PC-9 (cell line): ENCODE results near the gene PTGDS. TPM values are rescaled to one million over a fixed set of nuclear protein-coding genes. Genes with fewer than 3 reads are reported as not detected.

Experiments used
- BruUV-seq: library from RNA; stranded (reverse); fragments of 400-500 nt; replicated peaks from 2 replicates; lab custom pipeline; 2021; lab: Mats Ljungman, UMichigan
- CTCF ChIA-PET: fragments of 300-600 bp; sonication (Branson Sonifier 250); formaldehyde crosslinking; loops from one replicate; lab custom pipeline; 2022; ENCODE audit warnings: antibody characterized with exemption; lab: Charles Lee
- POLR2A ChIA-PET: fragments of 300-600 bp; sonication (Branson Sonifier 250); formaldehyde crosslinking; loops from one replicate; lab custom pipeline; 2022; ENCODE audit warnings: antibody characterized with exemption; ENCODE audit not compliant: unreplicated experiment; lab: Charles Lee
- DNase-seq, 2 experiments: peaks; one replicate each; pipeline versions ENCODE4 v3.0.0 to v3.0.0-alpha.2; 2015 to 2022; ENCODE audit warnings: mixed read lengths in 1 of 2
- H2AFZ ChIP-seq: fragments of 200-600 bp; sonication (generic); 2 replicates; pipeline ENCODE4 v1.8.1; 2017; ENCODE audit warnings: antibody characterized with exemption
- H3F3A ChIP-seq: fragments of 200-600 bp; sonication (generic); 2 replicates; pipeline ENCODE4 v1.8.1; 2017; ENCODE audit warnings: antibody characterized with exemption, mild to moderate bottlenecking, low read depth; ENCODE audit not compliant: insufficient read depth
- H3K27ac ChIP-seq: fragments of 200-600 bp; sonication (generic); 2 replicates; pipeline ENCODE4 v1.6.1; 2016; ENCODE audit warnings: mixed run types
- H3K27me3 ChIP-seq: fragments of 200-600 bp; sonication (generic); 2 replicates; pipeline ENCODE4 v1.6.1; 2016; ENCODE audit warnings: low read depth, mixed run types; ENCODE audit not compliant: insufficient read depth
- H3K36me3 ChIP-seq: fragments of 200-600 bp; sonication (generic); 2 replicates; pipeline ENCODE4 v1.6.1; 2016; ENCODE audit warnings: low read depth, mixed run types
- H3K4me1 ChIP-seq: fragments of 200-600 bp; sonication (generic); replicated peaks from 2 replicates; pipeline ENCODE4 v1.6.1; 2016; ENCODE audit warnings: mixed run types; ENCODE audit not compliant: insufficient read depth
- H3K4me2 ChIP-seq: fragments of 200-600 bp; sonication (generic); 2 replicates; pipeline ENCODE4 v1.6.1; 2017; ENCODE audit warnings: mixed run types
- H3K4me3 ChIP-seq: fragments of 200-600 bp; sonication (generic); 2 replicates; pipeline ENCODE4 v1.6.1; 2016; ENCODE audit warnings: mixed run types
- H3K79me2 ChIP-seq: fragments of 200-600 bp; sonication (generic); 2 replicates; pipeline ENCODE4 v1.6.1; 2017; ENCODE audit warnings: low read depth, mixed run types
- H3K9me2 ChIP-seq: fragments of 200-600 bp; sonication (generic); 2 replicates; pipeline ENCODE4 v1.8.1; 2017; ENCODE audit warnings: mild to moderate bottlenecking; ENCODE audit not compliant: insufficient read depth
- H3K9me3 ChIP-seq: fragments of 200-600 bp; sonication (generic); 2 replicates; pipeline ENCODE4 v1.8.1; 2016; ENCODE audit warnings: low read depth; ENCODE audit not compliant: insufficient read depth
- H4K20me1 ChIP-seq: fragments of 200-600 bp; sonication (generic); 2 replicates; pipeline ENCODE4 v1.8.1; 2017; ENCODE audit not compliant: insufficient read depth
- EZH2 ChIP-seq: fragments of 200-600 bp; sonication (generic); IDR thresholded peaks from 2 replicates; pipeline ENCODE4 v1.8.0; 2017; ENCODE audit warnings: antibody characterized with exemption, low read depth
- intact Hi-C: fragments of 100-400 bp; cut with micrococcal nuclease; formaldehyde crosslinking; loops from one replicate; pipeline ENCODE4 v1.10.0; 2022; ENCODE audit not compliant: unreplicated experiment
- total RNA-seq: library from RNA; stranded (reverse); gene quantifications from 2 replicates; pipeline ENCODE4 v1.2.3, GENCODE V29; 2021
- TF ChIP-seq, protein P1 (sequence below): fragments of 200-600 bp; sonication (generic); conservative IDR thresholded peaks from 2 replicates; pipeline ENCODE4 v1.6.1; 2017; ENCODE audit warnings: mixed run types, antibody characterized with exemption, mild to moderate bottlenecking, moderate library complexity

Gene PTGDS
- total RNA-seq, 1 experiment from 2014 or later: 1.7 TPM

DNA sequence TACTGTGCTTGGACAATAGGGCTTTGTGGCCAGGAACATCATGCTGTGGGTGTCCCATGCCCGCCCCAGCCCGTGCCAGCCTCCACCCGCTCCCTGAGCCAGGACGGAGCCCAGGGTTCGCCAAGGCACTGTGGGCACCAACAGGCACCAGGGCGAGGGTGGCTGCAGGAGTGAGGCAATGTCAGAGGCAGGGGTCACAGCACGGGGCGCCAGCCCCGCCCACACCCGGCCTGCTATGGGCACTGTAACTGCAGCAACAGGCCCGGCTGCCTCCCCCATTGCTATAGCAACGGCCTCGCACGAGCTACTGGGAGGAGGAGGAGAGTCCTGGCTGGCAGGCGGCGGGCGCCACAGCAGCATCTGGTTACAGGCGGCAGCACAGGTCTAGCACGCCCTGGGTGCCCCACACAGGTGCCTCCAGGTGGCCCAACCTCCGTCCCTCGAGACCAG lies 48.2 kb downstream of the PTGDS start:
- intact Hi-C loops: loop anchor here (5.0 kb wide), 1 partner anchor 178 kb away; the partner anchor contains the start of gene PHPT1
- H3K4me3 ChIP-seq: no peak overlapping the region
- H3K9me3 ChIP-seq: no peaks in the 10 kb centered on the region
- H3F3A ChIP-seq: peaks cover 11% of the 10 kb centered on the region; the same call in 1 of the 2 replicates
- ChIA-PET CTCF (interaction anchor here (0.6 to 1.1 kb wide), 3 partner anchors 10 to 202 kb away, joined by 3 to 5 read pairs (median 3); partner anchors contain the start of gene RNF224), POLR2A (interaction anchor here (0.6 to 0.7 kb wide), 2 partner anchors 32 to 33 kb away, joined by 6 to 18 read pairs; partner anchors contain the start of gene PAXX)
- peak in 1 of 2 experiments; percentile 86 for DNase-seq
- TF ChIP-seq EZH2: no peak
- TF ChIP-seq, protein P1, sequence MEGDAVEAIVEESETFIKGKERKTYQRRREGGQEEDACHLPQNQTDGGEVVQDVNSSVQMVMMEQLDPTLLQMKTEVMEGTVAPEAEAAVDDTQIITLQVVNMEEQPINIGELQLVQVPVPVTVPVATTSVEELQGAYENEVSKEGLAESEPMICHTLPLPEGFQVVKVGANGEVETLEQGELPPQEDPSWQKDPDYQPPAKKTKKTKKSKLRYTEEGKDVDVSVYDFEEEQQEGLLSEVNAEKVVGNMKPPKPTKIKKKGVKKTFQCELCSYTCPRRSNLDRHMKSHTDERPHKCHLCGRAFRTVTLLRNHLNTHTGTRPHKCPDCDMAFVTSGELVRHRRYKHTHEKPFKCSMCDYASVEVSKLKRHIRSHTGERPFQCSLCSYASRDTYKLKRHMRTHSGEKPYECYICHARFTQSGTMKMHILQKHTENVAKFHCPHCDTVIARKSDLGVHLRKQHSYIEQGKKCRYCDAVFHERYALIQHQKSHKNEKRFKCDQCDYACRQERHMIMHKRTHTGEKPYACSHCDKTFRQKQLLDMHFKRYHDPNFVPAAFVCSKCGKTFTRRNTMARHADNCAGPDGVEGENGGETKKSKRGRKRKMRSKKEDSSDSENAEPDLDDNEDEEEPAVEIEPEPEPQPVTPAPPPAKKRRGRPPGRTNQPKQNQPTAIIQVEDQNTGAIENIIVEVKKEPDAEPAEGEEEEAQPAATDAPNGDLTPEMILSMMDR: no peak
- no peaks in the 10 kb centered on the region for H3K9me2 ChIP-seq
- H3K4me1 ChIP-seq: peaks cover 8% of the 10 kb centered on the region; the same call in 1 of the 2 replicates
- no peaks in the 10 kb centered on the region for H3K79me2 ChIP-seq
- no peak overlapping the region for H3K4me2 ChIP-seq
- no TSS peak for BruUV-seq
- H4K20me1 ChIP-seq: no peaks in the 10 kb centered on the region; the same call in 1 of the 2 replicates
- H3K27me3 ChIP-seq: no peaks in the 10 kb centered on the region
- no peak overlapping the region for H2AFZ ChIP-seq
- H3K36me3 ChIP-seq: no peaks in the 10 kb centered on the region
- no peak overlapping the region for H3K27ac ChIP-seq

DNA sequence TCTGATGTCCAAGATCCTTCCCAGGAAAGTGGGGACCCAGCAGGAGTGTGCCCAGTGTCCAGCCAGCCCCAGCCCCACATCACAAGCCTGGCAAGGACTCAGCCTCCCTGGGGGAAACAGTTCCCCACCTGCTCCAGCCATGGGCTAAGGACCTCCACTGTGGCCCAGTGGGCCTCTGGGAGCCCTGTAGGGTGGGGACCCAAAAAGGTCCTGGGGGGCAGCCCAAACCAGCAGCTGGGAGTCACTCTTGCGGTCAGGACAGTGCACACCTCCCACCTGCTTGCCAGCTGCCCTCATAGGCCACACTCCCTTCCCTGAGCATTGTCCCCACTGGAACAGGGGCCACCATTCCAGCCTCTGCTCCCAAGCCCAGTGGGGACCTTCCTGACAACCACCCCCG lies 49.1 kb downstream of the PTGDS start:
- Histone ChIP-seq H3K4me1 (peaks cover 8% of the 10 kb centered on the region; the same call in 1 of the 2 replicates), H3K4me3 (no peak overlapping the region), H3K79me2 (no peaks in the 10 kb centered on the region), H3K4me2 (peak overlapping the region; percentile 81), H2AFZ (no peak overlapping the region), H4K20me1 (no peaks in the 10 kb centered on the region; the same call in 1 of the 2 replicates), H3K27ac (no peak overlapping the region), H3F3A (peaks cover 8% of the 10 kb centered on the region; the same call in 1 of the 2 replicates), H3K36me3 (no peaks in the 10 kb centered on the region), H3K9me3 (no peaks in the 10 kb centered on the region), H3K9me2 (no peaks in the 10 kb centered on the region), H3K27me3 (no peaks in the 10 kb centered on the region)
- no TSS peak for BruUV-seq
- ChIA-PET POLR2A (no interaction called here), CTCF (interaction anchor here (0.6 to 1.1 kb wide), 5 partner anchors 9 to 570 kb away, joined by 3 to 15 read pairs (median 5); no protein-coding TSS in a partner anchor)
- DNase-seq: no peak
- intact Hi-C loops: loop anchor here (5.0 kb wide), 1 partner anchor 179 kb away; the partner anchor contains the start of gene PHPT1
- no peak for TF ChIP-seq EZH2
- TF ChIP-seq, protein P1: no peak

DNA sequence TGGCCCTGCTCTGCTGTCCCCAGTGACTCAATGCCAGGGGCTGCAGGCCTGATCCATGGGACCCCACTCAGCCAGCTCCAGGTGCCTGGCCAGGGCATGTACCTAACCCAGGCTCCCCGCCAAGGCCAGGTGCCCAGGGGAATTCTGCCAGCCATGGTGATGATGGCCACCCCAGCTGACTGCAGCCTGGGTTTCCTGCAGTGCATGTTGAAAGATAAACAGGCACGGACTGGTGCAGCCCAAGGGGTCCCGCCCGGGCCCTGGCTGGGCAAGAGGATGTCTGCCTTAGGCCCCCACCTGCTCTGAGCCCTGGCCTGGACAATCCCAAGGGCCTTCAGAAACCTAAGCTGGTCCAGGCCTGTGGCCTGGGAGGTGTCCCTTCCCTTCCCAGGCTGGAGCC lies 49.5 kb downstream of the PTGDS start:
- H3K4me1 ChIP-seq: peaks cover 8% of the 10 kb centered on the region; the same call in 1 of the 2 replicates
- H3K27ac ChIP-seq: no peak overlapping the region
- H3K9me2 ChIP-seq: no peaks in the 10 kb centered on the region
- TSS peak; percentile 39 for BruUV-seq
- H3F3A ChIP-seq: 0 out of 2 replicates have a peak, but pooled peaks cover 4% of the 10 kb centered on the region
- POLR2A ChIA-PET: no interaction called here
- H2AFZ ChIP-seq: no peak overlapping the region
- peak overlapping the region; percentile 81 for H3K4me2 ChIP-seq
- no peaks in the 10 kb centered on the region for H3K9me3 ChIP-seq
- TF ChIP-seq, protein P1: no peak
- no peaks in the 10 kb centered on the region for H3K27me3 ChIP-seq
- H3K36me3 ChIP-seq: no peaks in the 10 kb centered on the region
- intact Hi-C loops: loop anchor here (5.0 kb wide), 1 partner anchor 180 kb away; the partner anchor contains the start of gene PHPT1
- peak overlapping the region; percentile 54; the same call in 1 of the 2 replicates for H3K4me3 ChIP-seq
- no peaks in the 10 kb centered on the region for H4K20me1 ChIP-seq
- CTCF ChIA-PET: interaction anchor here (0.6 to 1.1 kb wide), 3 partner anchors 48 to 207 kb away, joined by 4 to 9 read pairs (median 5); no protein-coding TSS in a partner anchor
- DNase-seq: no peak
- no peaks in the 10 kb centered on the region for H3K79me2 ChIP-seq
